Activated CD4-positive, alpha-beta T cell treated with anti-CD3 and anti-CD28 coated beads, Interleukin-2, Interleukin-6, amounts not matched to agents 100 ng/mL and 50 ng/mL, durations not matched to agents 16 hours and 8 hours (primary cell): ENCODE measurements around the gene UXS1.

Experiments
- DNase-seq: peaks from one replicate; pipeline ENCODE4 v3.0.0-alpha.2; 2020

Gene UXS1

GRCh38 chr2:106187273-106187891 lies 6.7 kb downstream of the UXS1 start:
- DNase-seq = no peak

DNA sequence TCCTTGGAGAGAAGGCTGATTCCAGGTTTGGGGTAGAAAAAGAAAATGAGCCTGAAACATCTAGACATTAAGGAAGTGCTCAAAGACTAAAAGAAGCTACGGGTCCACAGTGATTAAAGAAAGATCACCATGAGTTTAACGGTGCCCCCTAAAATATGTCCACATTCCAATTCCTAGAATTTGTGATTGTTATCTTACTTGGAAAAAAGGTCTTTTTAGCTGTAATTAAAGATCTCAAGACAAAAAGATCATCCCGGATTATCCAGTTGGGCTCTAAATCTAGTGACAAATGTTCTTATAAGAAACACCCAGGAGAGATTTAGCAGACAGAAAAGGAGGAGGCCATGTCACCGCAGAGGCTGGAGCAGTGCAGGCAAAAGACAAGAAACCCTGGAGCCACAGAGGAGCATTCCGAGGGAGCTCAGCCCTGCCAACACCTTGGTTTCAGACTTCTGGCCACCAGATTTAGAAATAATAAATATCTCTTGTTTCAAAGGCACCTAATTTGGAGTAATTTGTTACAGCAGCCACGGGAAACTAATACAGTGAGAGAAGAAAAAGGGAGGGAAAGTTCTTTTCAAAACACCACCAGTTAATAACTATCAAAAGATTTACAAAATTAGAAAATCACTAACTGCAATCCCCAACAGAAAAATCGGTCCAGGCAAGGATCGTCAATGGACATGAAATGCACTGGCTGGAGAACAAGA lies 8.5 kb downstream of the UXS1 start:
- no peak for DNase-seq

- DNase-seq = no peak
Measured at GRCh38 chr2:106184857-106185256, 9.2 kb downstream of the UXS1 start.

DNA sequence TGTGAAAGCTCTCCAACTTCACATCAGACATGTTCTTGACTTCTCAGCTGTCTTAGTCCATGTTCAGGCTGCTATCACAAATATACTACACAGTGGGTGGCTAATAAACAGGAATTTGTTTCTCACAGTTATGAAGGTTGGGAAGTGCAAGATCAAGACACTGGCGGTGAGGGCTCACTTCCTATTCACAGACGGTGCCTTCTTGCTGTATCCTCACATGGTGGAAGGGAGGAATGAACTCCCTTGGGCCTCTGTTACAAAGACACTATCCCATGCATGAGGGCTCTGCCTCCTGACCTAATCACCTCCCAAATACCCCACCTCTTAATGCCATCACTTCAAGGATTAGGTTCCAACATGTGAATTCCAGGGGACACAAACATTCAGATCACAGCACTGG lies 9.7 kb downstream of the UXS1 start:
- no peak for DNase-seq

DNA sequence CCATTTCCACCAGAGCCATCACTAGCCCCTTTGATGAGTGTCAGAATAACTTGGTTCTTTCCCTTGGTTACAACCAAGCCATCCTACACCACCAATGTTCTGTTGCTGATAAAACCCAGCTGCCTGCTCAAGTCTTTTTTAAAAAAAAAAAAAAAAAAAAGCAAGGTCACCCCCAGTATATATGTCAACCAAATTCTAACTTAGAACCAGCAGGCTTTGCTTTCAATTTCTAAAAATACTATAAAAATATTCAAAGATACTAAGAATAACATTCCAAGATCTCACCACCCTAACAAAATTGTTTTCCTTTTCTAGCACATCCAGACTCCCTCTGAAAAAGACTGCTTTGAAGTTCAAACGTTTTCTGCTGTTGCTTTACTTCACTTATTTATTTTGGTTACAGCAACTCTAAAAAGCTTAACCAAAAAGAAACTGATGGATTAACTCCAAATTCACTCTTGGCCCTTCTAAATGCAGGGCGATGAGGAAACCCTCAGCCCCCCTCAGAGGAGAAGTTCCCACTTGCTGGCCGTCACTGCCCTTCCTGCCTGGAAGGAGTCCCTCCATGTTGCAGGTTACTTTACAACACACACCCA lies 10.9 kb downstream of the UXS1 start:
- DNase-seq = no peak

DNA sequence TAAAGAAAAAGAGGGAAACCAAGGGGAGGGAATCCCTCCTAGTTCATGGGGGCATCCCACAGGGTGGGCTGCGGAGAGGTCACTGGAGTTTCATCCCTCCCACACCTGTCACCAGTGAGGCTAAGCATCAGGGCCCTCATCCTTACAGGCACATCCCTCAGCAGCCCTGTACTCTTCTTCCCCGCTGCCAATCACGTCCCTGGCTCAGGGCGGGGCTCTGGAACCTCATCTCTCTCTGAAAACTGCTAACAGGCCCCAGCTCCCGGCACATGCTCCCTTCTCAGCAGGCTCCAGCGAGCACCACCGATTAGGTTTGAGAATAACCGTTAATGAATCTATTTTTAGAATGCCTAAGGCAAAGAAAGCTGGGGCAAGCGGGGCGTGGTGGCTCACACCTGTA lies 13.0 kb downstream of the UXS1 start:
- DNase-seq = no peak

DNA sequence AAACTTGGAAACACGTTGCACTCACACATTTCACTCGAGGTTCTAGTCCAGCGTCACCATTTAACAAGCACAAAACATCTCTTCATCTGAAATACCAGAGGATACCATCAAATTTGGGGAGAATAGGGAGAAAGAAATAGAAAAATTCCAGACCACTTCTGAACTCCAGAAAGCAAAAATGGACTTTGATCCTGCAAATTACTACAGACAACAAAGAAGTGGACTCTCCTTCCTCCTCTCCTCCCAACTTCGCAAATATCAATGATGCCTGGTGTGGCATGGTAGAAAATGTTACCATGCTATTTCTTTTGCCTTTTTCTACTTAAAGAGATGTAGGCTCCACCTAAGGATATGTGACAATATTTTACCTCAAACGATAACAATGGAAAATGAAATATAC lies 13.5 kb downstream of the UXS1 start:
- DNase-seq = no peak

DNA sequence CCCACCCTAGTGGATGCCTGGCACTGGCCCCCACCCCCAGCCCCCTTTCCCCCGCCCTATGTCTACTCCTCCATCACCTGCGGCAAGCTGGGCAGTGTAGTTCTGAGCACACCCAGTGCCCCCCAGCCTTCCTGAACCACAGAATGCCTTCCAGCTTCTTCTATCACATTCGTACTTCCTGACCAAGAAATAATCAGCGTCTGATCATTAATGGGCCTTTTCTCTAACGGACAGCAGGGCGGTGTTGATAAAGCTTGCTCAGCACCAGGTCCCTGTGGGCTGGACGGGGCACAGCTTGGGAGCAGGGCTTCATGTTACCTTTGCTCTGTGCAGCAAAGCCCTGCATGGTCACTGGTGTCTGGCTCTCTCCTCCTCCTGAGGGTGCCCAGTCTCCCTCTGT lies 15.4 kb downstream of the UXS1 start:
- DNase-seq = no peak

- DNase-seq = no peak
Measured at GRCh38 chr2:106177581-106177980, 16.5 kb downstream of the UXS1 start.

DNA sequence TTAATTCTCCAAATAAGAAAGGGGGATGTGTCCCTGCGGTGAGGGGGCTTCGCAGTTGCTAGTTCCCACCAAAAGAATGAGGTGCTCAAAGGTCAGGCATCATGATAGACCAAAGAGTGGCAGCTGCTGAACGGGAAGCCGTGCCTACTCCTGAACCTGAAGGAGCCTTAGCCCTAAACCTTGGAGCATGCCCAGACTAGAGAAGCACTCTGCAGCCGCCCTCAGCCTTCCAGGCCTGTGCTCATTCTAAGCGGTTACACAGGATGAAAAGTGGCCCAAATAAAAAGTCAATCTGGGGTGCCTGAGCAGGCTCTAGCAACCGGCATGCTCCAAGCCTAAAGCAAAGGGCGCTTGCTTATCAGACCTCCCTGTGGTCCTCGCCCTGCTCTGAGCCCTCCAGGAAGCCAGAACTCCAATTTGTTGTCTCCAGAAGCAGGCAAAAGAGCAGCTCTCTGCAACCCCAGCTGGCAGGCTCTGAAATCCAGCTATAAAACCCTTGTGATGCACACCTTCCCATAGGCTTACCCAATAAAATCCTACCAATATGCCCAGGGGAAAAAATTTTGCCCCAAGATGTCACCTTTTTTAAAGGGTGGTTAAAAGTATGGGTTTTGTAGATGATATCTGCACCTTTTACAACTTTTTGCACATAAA lies 17.5 kb downstream of the UXS1 start:
- DNase-seq = no peak

DNA sequence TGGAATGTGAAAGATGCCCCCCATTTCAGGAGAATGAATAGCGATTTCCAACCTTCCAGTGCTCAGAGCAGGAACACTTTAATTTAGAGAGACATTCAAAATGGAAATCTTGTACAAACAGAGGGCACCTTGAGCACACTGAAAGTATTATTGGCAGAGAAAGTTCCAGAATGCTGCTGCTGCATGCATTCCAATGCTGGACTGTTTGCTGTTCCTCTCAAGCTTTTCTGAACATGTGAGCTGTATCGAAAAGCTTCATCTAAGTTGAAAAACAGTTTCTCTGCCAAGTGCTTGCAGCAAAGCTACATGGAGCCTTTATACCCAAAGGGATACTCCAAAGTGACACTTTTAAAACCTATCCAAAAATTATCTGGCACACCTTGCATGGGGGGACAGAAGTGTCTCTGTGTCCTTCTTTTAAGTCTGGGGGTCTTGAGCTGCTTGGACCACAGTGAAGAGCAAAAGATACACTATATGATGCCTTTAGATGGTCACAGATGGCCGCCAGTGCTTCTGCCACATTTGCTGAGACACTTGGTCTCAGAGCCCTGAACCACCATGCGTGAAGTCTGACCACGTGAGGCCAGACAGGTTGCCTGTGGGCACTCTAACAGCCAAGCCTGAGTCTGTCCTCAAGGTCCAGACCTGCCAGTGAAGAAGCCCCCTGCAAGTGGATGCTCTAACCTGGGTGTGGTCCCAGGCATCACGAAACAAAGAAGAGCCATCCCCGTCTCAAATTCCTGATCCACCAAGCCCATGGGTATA lies 18.8 kb downstream of the UXS1 start:
- no peak for DNase-seq

GRCh38 chr2:106174056-106174455 lies 20.0 kb downstream of the UXS1 start:
- DNase-seq = no peak

GRCh38 chr2:106172649-106173048 lies 21.5 kb downstream of the UXS1 start:
- DNase-seq = no peak

DNA sequence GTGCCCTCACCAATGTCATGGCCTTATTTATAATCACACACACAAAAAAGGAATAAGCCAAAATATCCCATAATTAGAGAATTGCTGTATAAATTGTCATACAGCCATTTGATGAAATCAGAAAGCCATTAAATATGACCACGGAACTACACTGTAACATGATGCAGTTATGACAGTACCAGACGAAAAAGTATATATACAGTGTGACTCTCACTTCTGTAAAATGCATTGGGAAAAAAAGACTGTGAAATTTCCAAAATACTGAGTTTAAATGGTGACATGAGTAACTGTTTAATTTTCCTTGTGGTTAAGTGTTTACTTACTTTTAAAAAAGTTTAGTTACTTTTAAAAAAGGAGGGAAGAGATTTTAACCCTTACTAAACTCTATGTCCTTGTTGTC lies 25.4 kb downstream of the UXS1 start:
- DNase-seq = no peak

DNA sequence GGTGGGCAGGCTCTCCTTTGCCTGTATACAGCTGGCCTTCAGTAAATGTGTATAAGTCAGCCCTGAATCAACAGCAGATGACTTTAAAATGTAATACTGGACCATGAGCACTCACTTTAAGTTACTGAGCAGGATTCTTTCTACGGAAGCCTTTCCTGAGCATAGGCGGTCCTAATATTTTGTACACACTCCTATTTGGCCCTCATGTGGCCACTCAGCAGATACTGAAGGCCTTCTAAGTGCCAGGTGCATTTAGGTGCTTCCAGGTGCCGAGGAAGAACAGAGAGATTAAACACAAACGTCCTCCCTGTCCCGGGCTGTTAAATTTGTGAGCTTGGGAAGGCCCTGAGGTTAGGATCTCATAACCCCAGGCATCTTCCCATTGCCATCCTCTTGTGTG lies 27.0 kb downstream of the UXS1 start:
- DNase-seq = no peak

DNA sequence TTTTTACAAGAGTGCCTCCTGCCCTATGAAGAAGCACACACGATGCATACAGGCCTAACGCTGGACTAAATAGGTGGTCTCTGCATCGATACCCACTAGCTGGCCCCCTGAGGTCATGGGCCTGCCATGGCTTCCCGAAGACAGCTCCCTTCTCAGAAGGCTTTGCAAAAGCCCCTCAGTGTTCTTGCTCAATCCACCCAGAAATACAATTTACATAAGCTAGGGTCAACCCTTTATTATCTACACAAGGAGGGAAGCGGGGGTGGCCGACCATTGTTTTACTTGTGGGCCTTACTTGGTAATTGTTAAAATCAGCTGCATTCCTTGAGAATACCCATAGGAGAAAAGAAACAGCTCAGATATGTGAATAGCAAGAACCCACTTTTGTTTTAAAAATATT lies 28.5 kb downstream of the UXS1 start:
- DNase-seq = no peak

- no peak for DNase-seq
Measured at GRCh38 chr2:106165029-106165428, 29.1 kb downstream of the UXS1 start.

DNA sequence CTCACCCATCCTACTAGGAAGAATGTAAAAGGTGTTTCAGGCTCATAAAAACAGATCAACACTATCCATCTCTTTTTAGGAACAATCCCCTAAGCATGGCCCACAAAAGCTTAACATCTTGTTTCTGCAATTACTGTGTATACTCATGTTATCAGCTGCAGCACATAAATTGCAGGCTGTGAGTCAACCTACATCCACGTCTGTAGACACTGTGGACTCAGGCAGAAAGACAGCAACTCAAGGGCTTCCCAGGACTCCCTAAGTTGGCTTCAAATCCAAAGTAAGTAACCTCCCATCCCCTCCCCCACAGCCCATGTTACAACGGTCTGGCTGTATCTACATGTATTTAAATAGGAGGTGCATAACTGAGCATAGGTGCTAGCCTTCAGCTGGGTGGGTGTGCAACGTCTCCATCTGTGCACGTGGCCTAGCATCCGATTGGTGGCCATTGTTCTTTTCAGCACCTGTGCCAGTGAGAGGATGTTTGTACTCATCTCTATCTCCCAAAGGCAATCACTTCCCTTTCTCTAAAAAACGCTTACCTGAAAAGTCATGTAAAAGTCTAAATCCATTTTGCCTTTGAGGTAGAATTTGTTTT lies 30.1 kb downstream of the UXS1 start:
- DNase-seq = no peak

- no peak for DNase-seq
Measured at GRCh38 chr2:106161938-106162820, 31.9 kb downstream of the UXS1 start.

DNA sequence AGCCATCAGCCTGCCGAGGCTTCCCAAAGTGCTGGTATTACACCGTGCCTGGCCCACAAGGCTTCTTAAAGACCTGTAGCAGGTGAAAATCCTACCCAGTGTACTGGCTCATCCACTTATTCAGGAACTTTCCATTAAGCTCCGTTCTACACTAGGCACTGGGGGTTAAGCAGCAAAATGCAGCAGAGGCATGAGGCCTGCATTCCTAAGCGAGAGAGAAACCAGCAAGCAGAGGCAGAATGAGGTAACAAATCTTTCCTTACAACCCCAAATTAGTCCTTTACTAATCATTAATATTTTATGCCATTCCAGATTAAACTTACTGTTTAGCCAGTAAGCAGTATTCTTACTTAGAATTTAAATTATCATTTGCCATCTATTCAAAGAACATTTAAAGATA lies 32.8 kb downstream of the UXS1 start:
- DNase-seq = no peak

DNA sequence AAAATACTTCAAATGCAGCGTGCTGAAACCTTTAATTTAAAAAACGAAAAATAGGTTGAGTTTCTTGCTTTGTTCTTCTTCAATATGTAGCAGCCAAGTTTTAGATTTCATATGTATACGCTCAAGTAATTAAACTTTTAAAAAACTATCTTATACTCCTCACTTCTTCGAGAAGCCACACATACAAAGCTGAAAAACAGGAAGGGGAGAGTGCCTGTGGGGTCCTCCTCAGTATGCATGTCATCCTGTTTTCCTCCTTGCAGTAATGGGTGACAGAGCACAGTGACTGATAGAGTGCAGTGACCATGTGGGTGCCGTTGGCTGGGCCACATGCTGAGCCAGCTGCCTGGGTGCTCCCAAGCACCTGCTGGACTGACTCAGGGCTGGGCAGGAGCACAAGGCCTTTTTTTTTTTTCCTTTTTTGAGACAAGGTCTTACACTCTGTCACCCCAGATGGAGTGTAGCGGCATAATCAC lies 33.3 kb downstream of the UXS1 start:
- DNase-seq = peak; percentile 65
